ENCODE data around the gene SLX4IP. TPM values are rescaled to one million over a fixed set of nuclear protein-coding genes. Genes with fewer than 3 reads are reported as not detected.

SLX4IP gene
- total RNA-seq, 1 experiment from 2014 or later: 6.4 TPM

DNA sequence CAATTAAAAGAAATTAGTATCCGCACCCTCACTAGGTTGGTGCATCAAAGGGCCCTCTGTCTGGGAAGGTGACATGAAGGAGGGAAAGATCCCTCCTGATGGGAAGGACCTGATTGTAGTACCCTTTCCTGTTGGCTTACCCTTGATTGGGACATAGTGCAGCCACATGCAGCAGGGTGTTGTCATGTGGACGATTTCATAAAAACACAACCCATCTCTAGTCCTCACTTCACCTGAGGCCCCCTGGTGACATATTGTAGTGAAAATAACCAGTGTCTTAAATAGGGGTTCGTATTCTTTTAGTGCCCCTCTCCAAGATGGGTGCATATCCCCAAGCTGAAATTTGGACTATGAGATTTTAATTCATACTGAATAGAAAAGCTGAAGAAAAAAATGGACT, 97.3 kb downstream of the SLX4IP start:
- H2AFZ ChIP-seq (ENCODE audit: low read length): no peak overlapping the region
- no peaks in the 10 kb centered on the region for H3K9me3 ChIP-seq (ENCODE audit: low read length)
- H3K36me3 ChIP-seq (ENCODE audit: low read depth, low read length): no peaks in the 10 kb centered on the region
- intact Hi-C loops (cut with micrococcal nuclease): no loop called here
- no peaks in the 10 kb centered on the region for H3K79me2 ChIP-seq (ENCODE audit: low read length)
- H3K4me3 ChIP-seq (ENCODE audit: low read length): no peak overlapping the region
- ATAC-seq: no peak
- H3K4me2 ChIP-seq (ENCODE audit: low read length): no peak overlapping the region
- ChIA-PET POLR2A (ENCODE audit: unreplicated experiment) (no interaction called here), CTCF (no interaction called here)
- no peaks in the 10 kb centered on the region for H3K9me2 ChIP-seq (replicated peaks; ENCODE audit: low read length)
- no peaks in the 10 kb centered on the region for H3K27me3 ChIP-seq (ENCODE audit: low read length)
- DNase-seq: no peak
- peaks cover 14% of the 10 kb centered on the region for H3K4me1 ChIP-seq (ENCODE audit: insufficient read depth, low read length)
- H3K27ac ChIP-seq (ENCODE audit: low read length): no peak overlapping the region
- no peak overlapping the region for H3K9ac ChIP-seq (ENCODE audit: low read length)
- H4K20me1 ChIP-seq (ENCODE audit: low read length): no peaks in the 10 kb centered on the region
- TF ChIP-seq, protein P1, sequence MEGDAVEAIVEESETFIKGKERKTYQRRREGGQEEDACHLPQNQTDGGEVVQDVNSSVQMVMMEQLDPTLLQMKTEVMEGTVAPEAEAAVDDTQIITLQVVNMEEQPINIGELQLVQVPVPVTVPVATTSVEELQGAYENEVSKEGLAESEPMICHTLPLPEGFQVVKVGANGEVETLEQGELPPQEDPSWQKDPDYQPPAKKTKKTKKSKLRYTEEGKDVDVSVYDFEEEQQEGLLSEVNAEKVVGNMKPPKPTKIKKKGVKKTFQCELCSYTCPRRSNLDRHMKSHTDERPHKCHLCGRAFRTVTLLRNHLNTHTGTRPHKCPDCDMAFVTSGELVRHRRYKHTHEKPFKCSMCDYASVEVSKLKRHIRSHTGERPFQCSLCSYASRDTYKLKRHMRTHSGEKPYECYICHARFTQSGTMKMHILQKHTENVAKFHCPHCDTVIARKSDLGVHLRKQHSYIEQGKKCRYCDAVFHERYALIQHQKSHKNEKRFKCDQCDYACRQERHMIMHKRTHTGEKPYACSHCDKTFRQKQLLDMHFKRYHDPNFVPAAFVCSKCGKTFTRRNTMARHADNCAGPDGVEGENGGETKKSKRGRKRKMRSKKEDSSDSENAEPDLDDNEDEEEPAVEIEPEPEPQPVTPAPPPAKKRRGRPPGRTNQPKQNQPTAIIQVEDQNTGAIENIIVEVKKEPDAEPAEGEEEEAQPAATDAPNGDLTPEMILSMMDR (conservative IDR thresholded peaks at IDR 0.05; ENCODE audit: low read depth, low read length): no peak
- no TSS peak for BruUV-seq (replicated peaks)
- H3F3A ChIP-seq (ENCODE audit: low read length, unreplicated experiment): no peaks in the 10 kb centered on the region

DNA sequence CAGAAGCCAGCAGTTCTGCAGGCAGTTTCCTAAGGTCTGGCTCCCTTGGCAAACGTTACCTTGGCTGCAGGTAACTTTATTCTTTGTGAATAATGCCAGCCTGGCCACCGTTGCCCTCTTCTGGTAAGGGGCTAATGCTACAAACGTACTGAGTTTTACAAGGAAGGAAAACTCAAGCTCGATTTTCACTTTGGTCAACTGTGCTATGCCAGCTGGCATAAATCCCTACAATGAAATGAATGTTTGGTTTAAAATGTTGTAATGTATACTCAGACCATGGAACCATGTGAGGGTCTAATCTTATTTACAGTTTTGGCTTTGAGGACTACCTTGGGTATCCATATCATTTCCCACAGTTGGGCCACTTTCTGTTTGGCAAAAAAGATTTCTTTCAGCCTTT, 101.4 kb downstream of the SLX4IP start:
- Histone ChIP-seq H3K4me2 (ENCODE audit: low read length) (peak overlapping the region; percentile 59), H3K9ac (ENCODE audit: low read length) (no peak overlapping the region), H3K4me1 (ENCODE audit: insufficient read depth, low read length) (peaks cover 41% of the 10 kb centered on the region), H2AFZ (ENCODE audit: low read length) (no peak overlapping the region), H4K20me1 (ENCODE audit: low read length) (no peaks in the 10 kb centered on the region), H3K9me3 (ENCODE audit: low read length) (no peaks in the 10 kb centered on the region), H3F3A (ENCODE audit: low read length, unreplicated experiment) (no peaks in the 10 kb centered on the region), H3K9me2 (replicated peaks; ENCODE audit: low read length) (no peaks in the 10 kb centered on the region), H3K27me3 (ENCODE audit: low read length) (no peaks in the 10 kb centered on the region), H3K79me2 (ENCODE audit: low read length) (no peaks in the 10 kb centered on the region), H3K4me3 (ENCODE audit: low read length) (no peak overlapping the region), H3K36me3 (ENCODE audit: low read depth, low read length) (no peaks in the 10 kb centered on the region), H3K27ac (ENCODE audit: low read length) (peak overlapping the region; percentile 19)
- peak; percentile 73 for DNase-seq
- ATAC-seq: peak; percentile 25
- intact Hi-C loops (cut with micrococcal nuclease): loop anchor here (1.0 to 5.0 kb wide), 5 partner anchors 67 to 1006 kb away; no protein-coding TSS in a partner anchor
- POLR2A ChIA-PET (ENCODE audit: unreplicated experiment): interaction anchor here (0.6 kb wide), 1 partner anchor 343 kb away, joined by 3 read pairs; no protein-coding TSS in a partner anchor
- CTCF ChIA-PET: interaction anchor here (0.6 kb wide), 3 partner anchors 34 to 220 kb away, joined by 3 read pairs; no protein-coding TSS in a partner anchor
- TF ChIP-seq EZH2phosphoT487 (IDR thresholded peaks at IDR 0.05; ENCODE audit: borderline replicate concordance, low read length): no peak
- TF ChIP-seq, protein P1 (conservative IDR thresholded peaks at IDR 0.05; ENCODE audit: low read depth, low read length): peak; percentile 77
- no TSS peak for BruUV-seq (replicated peaks)

DNA sequence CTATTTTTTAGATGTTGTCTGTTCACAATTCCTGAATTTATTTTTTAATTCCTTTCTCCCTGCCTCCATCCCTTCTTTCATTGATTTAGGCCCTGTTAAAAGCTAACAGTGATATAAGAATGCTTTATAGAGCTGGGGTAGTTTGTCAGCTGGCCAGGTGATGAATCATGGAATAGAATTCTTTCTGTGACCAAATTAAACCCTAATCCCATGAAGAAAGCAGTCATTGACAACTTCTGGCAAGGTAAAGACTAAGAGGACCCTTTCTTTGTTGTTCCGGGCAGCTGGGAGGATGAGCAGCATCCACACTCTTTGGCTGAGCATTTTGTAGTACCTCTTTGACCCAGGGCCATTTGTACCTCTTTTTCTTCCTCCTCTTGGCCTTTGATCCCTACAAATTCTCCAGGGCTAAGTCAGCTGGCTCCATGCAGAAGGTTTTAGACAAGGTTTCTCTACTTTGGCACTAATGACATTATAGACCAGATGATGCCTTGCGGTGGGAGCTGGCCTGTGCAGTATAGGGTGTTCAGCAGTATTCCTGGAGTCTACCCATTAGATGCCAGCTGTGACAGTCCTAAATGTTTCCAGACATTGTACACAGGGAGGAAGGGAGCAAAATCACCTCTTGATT, 102.9 kb downstream of the SLX4IP start:
- ATAC-seq (peak; percentile 42), DNase-seq (peak; percentile 89)
- Histone ChIP-seq H2AFZ (ENCODE audit: low read length) (no peak overlapping the region), H3F3A (ENCODE audit: low read length, unreplicated experiment) (no peaks in the 10 kb centered on the region), H3K9ac (ENCODE audit: low read length) (no peak overlapping the region), H3K9me3 (ENCODE audit: low read length) (no peaks in the 10 kb centered on the region), H4K20me1 (ENCODE audit: low read length) (no peaks in the 10 kb centered on the region), H3K4me3 (ENCODE audit: low read length) (no peak overlapping the region), H3K9me2 (replicated peaks; ENCODE audit: low read length) (no peaks in the 10 kb centered on the region), H3K4me2 (ENCODE audit: low read length) (peak overlapping the region; percentile 25), H3K27ac (ENCODE audit: low read length) (peak overlapping the region; percentile 47), H3K36me3 (ENCODE audit: low read depth, low read length) (no peaks in the 10 kb centered on the region), H3K27me3 (ENCODE audit: low read length) (no peaks in the 10 kb centered on the region), H3K79me2 (ENCODE audit: low read length) (no peaks in the 10 kb centered on the region), H3K4me1 (ENCODE audit: insufficient read depth, low read length) (peaks cover 51% of the 10 kb centered on the region)
- intact Hi-C loops (cut with micrococcal nuclease): loop anchor here (2.0 to 5.0 kb wide), 4 partner anchors 221 to 1004 kb away; no protein-coding TSS in a partner anchor
- ChIA-PET CTCF (interaction anchor here (0.8 kb wide), 1 partner anchor 14 kb away, joined by 3 read pairs; no protein-coding TSS in a partner anchor), POLR2A (ENCODE audit: unreplicated experiment) (no interaction called here)
- TF ChIP-seq, protein P1 (conservative IDR thresholded peaks at IDR 0.05; ENCODE audit: low read depth, low read length): no peak
- TF ChIP-seq EZH2phosphoT487 (IDR thresholded peaks at IDR 0.05; ENCODE audit: borderline replicate concordance, low read length) (no peak), EZH2 (IDR thresholded peaks at IDR 0.05; ENCODE audit: low read length, unreplicated experiment) (no peak)
- no TSS peak for BruUV-seq (replicated peaks)

All from PC-3 (cell line).